ENCODE results near the gene ESAM. TPM values are rescaled to one million over a fixed set of nuclear protein-coding genes. Genes with fewer than 3 reads are reported as not detected.
"Not testable (repeated sequence)": the region's sequence is repeated elsewhere in the genome, so short reads cannot be mapped to it uniquely, and the experiment has no call there.

Gene ESAM
- total and polyA plus RNA-seq, 2 donors = 13.3 to 66.2 TPM

DNA sequence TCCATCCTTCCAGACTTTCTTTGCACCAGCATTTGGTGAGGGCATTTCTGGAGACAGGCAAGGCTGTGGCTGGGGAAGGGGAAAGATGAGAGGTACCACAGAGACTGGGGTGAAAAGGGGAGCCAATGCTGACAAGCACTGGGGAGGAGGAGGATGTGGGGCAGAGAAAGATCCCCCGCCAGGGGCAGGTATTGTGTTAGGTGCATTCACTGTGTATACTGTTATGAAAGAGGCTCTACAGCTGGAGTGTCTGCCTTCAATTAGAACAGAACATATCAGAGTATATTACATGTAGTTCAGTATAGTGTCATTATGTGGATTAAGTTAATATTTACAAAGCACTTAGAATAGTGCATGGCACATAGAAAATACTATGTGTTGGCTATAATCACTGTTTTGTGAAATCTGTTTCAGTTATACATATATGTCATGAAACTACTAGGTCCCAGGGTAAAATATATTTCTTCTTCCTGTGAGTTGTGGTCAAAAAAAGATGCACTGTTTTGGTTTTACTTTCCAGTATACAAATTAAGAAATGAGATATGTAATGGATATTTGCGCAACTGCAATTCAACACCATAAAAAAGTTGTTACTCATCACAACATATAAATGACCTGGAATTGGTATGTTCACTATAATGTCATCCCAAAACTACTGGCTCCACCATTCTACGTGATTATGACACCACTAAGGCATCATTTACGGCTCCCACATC, 29.7 kb upstream of the ESAM start:
- WGBS = 82% methylated on average over 4 of the region's 4 CpGs
- no peak for DNase-seq (ENCODE audit: extremely low spot score)
- H3K27ac ChIP-seq (ENCODE audit: low read depth) = no peak overlapping the region
- peaks cover 1% of the 10 kb centered on the region for H3K36me3 ChIP-seq (ENCODE audit: insufficient read depth)
- no peak overlapping the region for H3K4me3 ChIP-seq (ENCODE audit: low read depth, low read length)
- H3K4me1 ChIP-seq (ENCODE audit: insufficient read depth) = no peaks in the 10 kb centered on the region

DNA sequence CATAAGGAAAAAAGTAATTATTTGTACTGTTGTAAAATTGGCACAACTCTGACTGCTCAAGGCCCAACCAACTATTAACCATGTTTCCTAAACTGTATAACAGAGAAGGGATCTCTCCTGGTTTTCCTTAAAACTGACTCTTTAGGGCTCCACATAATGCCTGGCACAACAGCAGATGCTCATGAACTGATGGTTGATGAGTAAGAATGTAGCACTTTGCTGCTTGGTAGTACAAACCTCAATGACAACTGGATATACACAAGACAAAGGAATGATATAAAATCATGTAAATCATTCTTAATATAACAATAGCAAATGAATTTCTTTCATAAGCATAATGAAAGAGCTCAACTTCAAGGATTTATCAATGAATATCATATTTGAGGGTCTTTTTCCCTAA, 26.4 kb upstream of the ESAM start:
- Histone ChIP-seq H3K36me3 (ENCODE audit: insufficient read depth) (no peaks in the 10 kb centered on the region), H3K27ac (ENCODE audit: low read depth) (no peak overlapping the region), H3K4me3 (ENCODE audit: low read depth, low read length) (no peak overlapping the region), H3K4me1 (ENCODE audit: insufficient read depth) (no peaks in the 10 kb centered on the region)
- DNase-seq (ENCODE audit: extremely low spot score) = no peak

DNA sequence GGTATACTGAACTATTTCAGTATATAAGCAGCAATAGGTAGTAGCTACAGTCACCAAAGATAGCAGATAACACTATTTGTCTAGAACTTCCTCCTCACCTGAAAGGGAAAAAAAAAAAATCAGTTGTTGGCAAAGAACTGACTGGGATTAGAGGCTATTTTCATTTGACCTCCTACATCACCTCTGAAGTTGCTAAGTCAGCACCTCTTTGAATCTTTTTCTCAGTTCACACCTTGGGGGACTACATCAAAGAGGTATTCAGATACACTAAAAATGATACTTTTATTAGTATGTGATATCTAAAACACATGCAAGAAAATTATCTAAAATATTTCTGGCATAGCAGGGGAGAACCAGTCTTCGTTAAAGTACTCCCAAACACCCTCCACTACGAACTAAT, 22.0 kb upstream of the ESAM start:
- no peak for DNase-seq (ENCODE audit: extremely low spot score)
- Histone ChIP-seq H3K4me1 (ENCODE audit: insufficient read depth) (no peaks in the 10 kb centered on the region), H3K4me3 (ENCODE audit: low read depth, low read length) (no peak overlapping the region), H3K36me3 (ENCODE audit: insufficient read depth) (no peaks in the 10 kb centered on the region), H3K27ac (ENCODE audit: low read depth) (no peak overlapping the region)
- 93% methylated on average over 2 of the region's 2 CpGs for WGBS

- no peaks in the 10 kb centered on the region for H3K4me1 ChIP-seq (ENCODE audit: insufficient read depth)
- DNase-seq (ENCODE audit: extremely low spot score) = no peak
- no peaks in the 10 kb centered on the region for H3K36me3 ChIP-seq (ENCODE audit: insufficient read depth)
- WGBS = 95% methylated on average over 4 of the region's 4 CpGs
- H3K27ac ChIP-seq (ENCODE audit: low read depth) = no peak overlapping the region
- H3K4me3 ChIP-seq (ENCODE audit: low read depth, low read length) = no peak overlapping the region
Measured at GRCh38 chr11:124783002-124783401, 20.9 kb upstream of the ESAM start.

- H3K4me3 ChIP-seq (ENCODE audit: low read depth, low read length) = no peak overlapping the region
- H3K36me3 ChIP-seq (ENCODE audit: insufficient read depth) = no peaks in the 10 kb centered on the region
- DNase-seq (ENCODE audit: extremely low spot score) = no peak
- H3K27ac ChIP-seq (ENCODE audit: low read depth) = no peak overlapping the region
- H3K4me1 ChIP-seq (ENCODE audit: insufficient read depth) = no peaks in the 10 kb centered on the region
- WGBS = 50% methylated on average over 1 of the region's 1 CpG
Measured at GRCh38 chr11:124779568-124779967, 17.5 kb upstream of the ESAM start.

DNA sequence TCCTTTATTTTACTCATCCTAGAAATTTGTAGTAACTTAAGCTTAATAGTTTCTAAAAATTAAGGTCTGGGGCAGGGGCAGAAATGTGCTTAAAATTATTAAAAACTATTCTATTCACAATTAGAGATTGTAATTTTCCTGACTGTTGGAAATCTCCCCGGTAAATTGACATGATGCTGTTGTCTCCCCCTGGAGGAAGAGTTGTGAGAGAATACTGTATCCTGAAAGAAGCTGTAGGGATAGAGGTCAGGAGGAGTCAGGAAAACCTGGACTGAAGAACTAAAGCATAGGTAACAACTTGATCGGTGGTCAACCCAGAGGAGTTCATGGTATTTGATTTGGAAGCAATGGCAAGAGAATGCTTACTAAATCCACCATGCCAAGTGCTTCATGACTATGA, 16.2 kb upstream of the ESAM start:
- no peak overlapping the region for H3K27ac ChIP-seq (ENCODE audit: low read depth)

GRCh38 chr11:124776865-124777645, 15.0 kb upstream of the ESAM start:
- 84% methylated on average over 7 of the region's 7 CpGs for WGBS
- no peak for DNase-seq (ENCODE audit: extremely low spot score)
- Histone ChIP-seq H3K4me3 (ENCODE audit: low read depth, low read length) (no peak overlapping the region), H3K4me1 (ENCODE audit: insufficient read depth) (no peaks in the 10 kb centered on the region), H3K36me3 (ENCODE audit: insufficient read depth) (no peaks in the 10 kb centered on the region), H3K27ac (ENCODE audit: low read depth) (no peak overlapping the region)

More for the DNA sequence above, 16.2 kb upstream of the ESAM start:
- H3K4me3 ChIP-seq (ENCODE audit: low read depth, low read length) = no peak overlapping the region
- H3K4me1 ChIP-seq (ENCODE audit: insufficient read depth) = no peaks in the 10 kb centered on the region
- 81% methylated on average over 2 of the region's 2 CpGs for WGBS
- no peaks in the 10 kb centered on the region for H3K36me3 ChIP-seq (ENCODE audit: insufficient read depth)
- DNase-seq (ENCODE audit: extremely low spot score) = no peak

- not testable (repeated sequence) for H3K4me3 ChIP-seq (ENCODE audit: low read depth, low read length); H3K36me3 ChIP-seq (ENCODE audit: insufficient read depth); H3K27ac ChIP-seq (ENCODE audit: low read depth); H3K4me1 ChIP-seq (ENCODE audit: insufficient read depth); DNase-seq (ENCODE audit: extremely low spot score)
- 97% methylated on average over 6 of the region's 6 CpGs for WGBS
Measured at GRCh38 chr11:124770959-124771358, 8.9 kb upstream of the ESAM start.

DNA sequence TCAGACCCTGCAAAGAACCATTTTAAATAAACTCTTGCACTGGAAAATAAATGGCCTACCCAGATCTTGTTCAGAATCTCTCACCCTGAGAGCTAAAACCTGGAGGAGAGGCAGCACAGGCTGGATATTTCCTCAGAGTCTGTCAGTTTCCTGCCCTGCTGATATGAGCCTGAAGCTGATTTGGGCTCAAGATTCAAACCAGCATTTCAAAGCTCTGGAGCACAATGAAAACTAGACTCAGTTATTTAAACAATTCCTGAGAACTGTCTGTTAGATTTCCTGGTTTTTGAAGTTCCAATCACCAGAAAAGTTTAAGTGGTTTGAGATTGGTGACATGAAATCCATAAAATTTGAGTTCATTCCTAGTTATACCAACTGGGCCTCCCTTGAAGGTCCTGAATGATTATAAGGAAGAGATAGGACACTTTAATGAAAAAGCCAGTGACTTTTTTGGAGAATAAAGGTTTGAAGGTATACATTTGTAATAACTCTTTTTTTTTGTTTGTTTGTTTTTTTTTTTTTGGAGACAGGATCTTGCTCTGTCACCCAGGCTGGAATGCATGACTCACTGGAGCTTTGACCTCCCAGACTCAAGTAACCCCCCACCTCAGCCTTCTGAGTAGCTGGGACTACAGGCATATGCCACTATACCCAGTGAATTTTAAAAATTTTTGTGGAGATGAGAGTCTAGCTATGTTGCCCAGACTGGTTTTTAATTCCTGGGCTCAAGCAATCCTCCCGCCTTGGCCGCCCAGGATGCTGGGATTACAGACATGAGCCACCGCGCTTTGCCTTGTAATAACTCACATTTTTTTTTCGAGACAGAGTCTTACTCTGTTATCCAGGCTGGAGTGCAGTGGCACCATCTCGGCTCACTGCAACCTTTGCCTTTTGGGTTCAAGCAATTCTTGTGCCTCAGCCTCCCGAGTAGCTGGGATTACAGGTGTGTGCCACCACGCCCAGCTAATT, 8.0 kb upstream of the ESAM start:
- no peaks in the 10 kb centered on the region for H3K4me1 ChIP-seq (ENCODE audit: insufficient read depth)
- no peak overlapping the region for H3K27ac ChIP-seq (ENCODE audit: low read depth)
- 98% methylated on average over 8 of the region's 8 CpGs for WGBS
- H3K4me3 ChIP-seq (ENCODE audit: low read depth, low read length) = no peak overlapping the region
- no peak for DNase-seq (ENCODE audit: extremely low spot score)
- H3K36me3 ChIP-seq (ENCODE audit: insufficient read depth) = peaks cover 3% of the 10 kb centered on the region

- Histone ChIP-seq H3K4me3 (ENCODE audit: low read depth, low read length) (no peak overlapping the region), H3K36me3 (ENCODE audit: insufficient read depth) (peaks cover 3% of the 10 kb centered on the region), H3K4me1 (ENCODE audit: insufficient read depth) (no peaks in the 10 kb centered on the region), H3K27ac (ENCODE audit: low read depth) (no peak overlapping the region)
- DNase-seq (ENCODE audit: extremely low spot score) = no peak
- WGBS = 86% methylated on average over 8 of the region's 8 CpGs
Measured at GRCh38 chr11:124768914-124769313, 6.8 kb upstream of the ESAM start.

DNA sequence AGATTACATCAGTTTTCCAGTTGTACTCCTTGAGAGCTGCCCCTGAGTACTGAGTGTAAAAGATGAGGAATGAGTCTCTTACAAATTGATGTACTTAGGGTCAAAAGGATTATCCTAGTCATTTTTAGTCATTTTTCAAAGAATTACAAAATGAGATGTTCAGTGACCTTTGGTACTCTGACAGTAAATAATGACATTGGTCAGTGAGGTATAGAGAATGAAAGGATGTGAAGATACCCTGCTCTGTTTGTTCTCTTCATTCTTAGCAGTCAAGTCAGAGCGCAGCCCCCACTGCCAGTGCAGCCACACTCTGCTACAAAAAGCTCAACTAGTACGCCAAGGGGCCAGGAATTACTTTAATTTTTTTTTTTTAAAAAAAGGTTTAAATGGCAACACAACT, 4.1 kb upstream of the ESAM start:
- H3K4me3 ChIP-seq (ENCODE audit: low read depth, low read length) = no peak overlapping the region
- peaks cover 3% of the 10 kb centered on the region for H3K36me3 ChIP-seq (ENCODE audit: insufficient read depth)
- DNase-seq (ENCODE audit: extremely low spot score) = no peak
- H3K27ac ChIP-seq (ENCODE audit: low read depth) = no peak overlapping the region
- WGBS = 95% methylated on average over 2 of the region's 2 CpGs
- no peaks in the 10 kb centered on the region for H3K4me1 ChIP-seq (ENCODE audit: insufficient read depth)

GRCh38 chr11:124763156-124763947, 1.3 kb upstream of the ESAM start:
- WGBS = 7% methylated on average over 21 of the region's 21 CpGs
- Histone ChIP-seq H3K4me1 (ENCODE audit: insufficient read depth) (no peaks in the 10 kb centered on the region), H3K4me3 (ENCODE audit: low read depth, low read length) (peak overlapping the region; percentile 33), H3K27ac (ENCODE audit: low read depth) (no peak overlapping the region), H3K36me3 (ENCODE audit: insufficient read depth) (peaks cover 3% of the 10 kb centered on the region)
- DNase-seq (ENCODE audit: extremely low spot score) = no peak

GRCh38 chr11:124762624-124763155, 600 bp upstream of the ESAM start:
- H3K36me3 ChIP-seq (ENCODE audit: insufficient read depth) = peaks cover 3% of the 10 kb centered on the region
- H3K4me3 ChIP-seq (ENCODE audit: low read depth, low read length) = peak overlapping the region; percentile 33
- no peak overlapping the region for H3K27ac ChIP-seq (ENCODE audit: low read depth)
- no peak for DNase-seq (ENCODE audit: extremely low spot score)
- under 1% methylated on average over 45 of the region's 45 CpGs for WGBS
- no peaks in the 10 kb centered on the region for H3K4me1 ChIP-seq (ENCODE audit: insufficient read depth)

All from urinary bladder (tissue), 4 donors.